Limb (tissue), 2 donors: ENCODE results near the gene THRAP3.

Source experiments
- DNase-seq, 2 donors: peaks; one replicate each; pipeline ENCODE4 v3.0.0-alpha.2; 2016; ENCODE audit errors: extremely low spot score in 2 of 2

Gene THRAP3

GRCh38 chr1:36351227-36351977, 127.2 kb downstream of the THRAP3 start:
- peak in 1 of 2 donors; percentile 55 for DNase-seq

GRCh38 chr1:36352125-36352909, 128.1 kb downstream of the THRAP3 start:
- DNase-seq, result no peak

GRCh38 chr1:36352910-36353878, 129.0 kb downstream of the THRAP3 start:
- no peak for DNase-seq

GRCh38 chr1:36354486-36354885, 130.2 kb downstream of the THRAP3 start:
- DNase-seq, result no peak
